Large intestine (tissue), 3 donors: Measurements from ENCODE around the gene NSD1. TPM values are rescaled to one million over a fixed set of nuclear protein-coding genes. Genes with fewer than 3 reads are reported as not detected.

ENCODE experiments used
- DNase-seq, 2 donors: peaks; one replicate each; pipeline versions ENCODE4 v3.0.0 to v3.0.0-alpha.2; 2013
- H3K27ac ChIP-seq: one replicate; pipeline ENCODE4 v1.5.1; 2013; ENCODE audit warnings: low read length
- H3K27me3 ChIP-seq: 2 replicates; pipeline ENCODE4 v1.6.1; 2013; ENCODE audit warnings: low read length; ENCODE audit not compliant: control insufficient read depth, insufficient read depth
- H3K36me3 ChIP-seq: 2 replicates; pipeline ENCODE4 v1.6.1; 2013; ENCODE audit warnings: low read length; ENCODE audit not compliant: control insufficient read depth, insufficient read depth
- H3K4me1 ChIP-seq: one replicate; pipeline ENCODE4 v1.6.1; 2013; ENCODE audit warnings: low read length; ENCODE audit not compliant: control insufficient read depth, insufficient read depth
- H3K4me3 ChIP-seq: one replicate; pipeline ENCODE4 v1.5.1; 2013; ENCODE audit warnings: low read length
- H3K9me3 ChIP-seq: one replicate; pipeline ENCODE4 v1.6.1; 2013; ENCODE audit warnings: mild to moderate bottlenecking, low read depth, low read length, moderate library complexity; ENCODE audit not compliant: control insufficient read depth
- WGBS: methylation state at CpG from one replicate; pipeline ENCODE4 v1.1.5; 2013; ENCODE audit warnings: low lambda C conversion rate; ENCODE audit not compliant: insufficient coverage; 5-methylcytosine and 5-hydroxymethylcytosine counted together
- polyA plus RNA-seq: library from polyadenylated mRNA; unstranded; fragments of 120-200 nt; gene quantifications from one replicate; pipeline ENCODE4 v1.2.1, GENCODE V29; 2013

The NSD1 gene
- polyA plus RNA-seq, 1 donor: 27.2 TPM

- no peak overlapping the region for H3K4me3 ChIP-seq
- no CpG with 5 or more reads among the region's 13 CpGs for WGBS
- peaks cover 5% of the 10 kb centered on the region for H3K9me3 ChIP-seq
- H3K27ac ChIP-seq: no peak overlapping the region
- H3K4me1 ChIP-seq: peaks cover 64% of the 10 kb centered on the region
- H3K36me3 ChIP-seq: peaks cover 65% of the 10 kb centered on the region
- no peak for DNase-seq
- H3K27me3 ChIP-seq: no peaks in the 10 kb centered on the region
Measured at GRCh38 chr5:177090813-177091212, 42.8 kb upstream of the NSD1 start.

GRCh38 chr5:177091232-177091631, 42.3 kb upstream of the NSD1 start:
- Histone ChIP-seq H3K27ac (no peak overlapping the region), H3K9me3 (peaks cover 5% of the 10 kb centered on the region), H3K4me1 (peaks cover 64% of the 10 kb centered on the region), H3K27me3 (no peaks in the 10 kb centered on the region), H3K36me3 (peaks cover 70% of the 10 kb centered on the region), H3K4me3 (no peak overlapping the region)
- WGBS: no CpG with 5 or more reads among the region's 3 CpGs
- no peak for DNase-seq

DNA sequence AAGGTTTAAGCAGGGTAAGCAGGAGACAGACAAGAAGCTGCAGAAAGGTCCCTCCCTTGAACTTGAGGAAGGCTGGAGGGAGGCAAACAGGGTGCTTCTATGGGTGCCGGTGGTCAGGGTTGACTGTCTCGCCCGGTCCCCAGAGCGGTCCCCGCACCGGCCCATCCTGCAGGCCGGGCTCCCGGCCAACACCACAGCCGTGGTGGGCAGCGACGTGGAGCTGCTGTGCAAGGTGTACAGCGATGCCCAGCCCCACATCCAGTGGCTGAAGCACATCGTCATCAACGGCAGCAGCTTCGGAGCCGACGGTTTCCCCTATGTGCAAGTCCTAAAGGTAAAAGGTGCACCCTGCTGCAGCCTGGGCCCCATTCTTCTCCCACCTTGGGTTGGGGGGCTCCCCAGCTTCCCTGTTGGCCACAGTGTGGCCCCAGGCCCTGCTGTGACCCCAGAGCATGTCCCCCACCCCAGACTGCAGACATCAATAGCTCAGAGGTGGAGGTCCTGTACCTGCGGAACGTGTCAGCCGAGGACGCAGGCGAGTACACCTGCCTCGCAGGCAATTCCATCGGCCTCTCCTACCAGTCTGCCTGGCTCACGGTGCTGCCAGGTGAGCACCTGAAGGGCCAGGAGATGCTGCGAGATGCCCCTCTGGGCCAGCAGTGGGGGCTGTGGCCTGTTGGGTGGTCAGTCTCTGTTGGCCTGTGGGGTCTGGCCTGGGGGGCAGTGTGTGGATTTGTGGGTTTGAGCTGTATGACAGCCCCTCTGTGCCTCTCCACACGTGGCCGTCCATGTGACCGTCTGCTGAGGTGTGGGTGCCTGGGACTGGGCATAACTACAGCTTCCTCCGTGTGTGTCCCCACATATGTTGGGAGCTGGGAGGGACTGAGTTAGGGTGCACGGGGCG, 41.1 kb upstream of the NSD1 start:
- no peaks in the 10 kb centered on the region for H3K27me3 ChIP-seq
- WGBS: no CpG with 5 or more reads among the region's 32 CpGs
- no peak overlapping the region for H3K27ac ChIP-seq
- peaks cover 71% of the 10 kb centered on the region for H3K4me1 ChIP-seq
- peaks cover 5% of the 10 kb centered on the region for H3K9me3 ChIP-seq
- H3K4me3 ChIP-seq: no peak overlapping the region
- no peak for DNase-seq
- H3K36me3 ChIP-seq: peaks cover 79% of the 10 kb centered on the region

- peaks cover 87% of the 10 kb centered on the region for H3K36me3 ChIP-seq
- no peaks in the 10 kb centered on the region for H3K27me3 ChIP-seq
- peaks cover 78% of the 10 kb centered on the region for H3K4me1 ChIP-seq
- no peak overlapping the region for H3K4me3 ChIP-seq
- H3K9me3 ChIP-seq: peaks cover 5% of the 10 kb centered on the region
- H3K27ac ChIP-seq: no peak overlapping the region
- no peak for DNase-seq
- WGBS: no CpG with 5 or more reads among the region's 40 CpGs
Measured at GRCh38 chr5:177093082-177093712, 40.4 kb upstream of the NSD1 start.

DNA sequence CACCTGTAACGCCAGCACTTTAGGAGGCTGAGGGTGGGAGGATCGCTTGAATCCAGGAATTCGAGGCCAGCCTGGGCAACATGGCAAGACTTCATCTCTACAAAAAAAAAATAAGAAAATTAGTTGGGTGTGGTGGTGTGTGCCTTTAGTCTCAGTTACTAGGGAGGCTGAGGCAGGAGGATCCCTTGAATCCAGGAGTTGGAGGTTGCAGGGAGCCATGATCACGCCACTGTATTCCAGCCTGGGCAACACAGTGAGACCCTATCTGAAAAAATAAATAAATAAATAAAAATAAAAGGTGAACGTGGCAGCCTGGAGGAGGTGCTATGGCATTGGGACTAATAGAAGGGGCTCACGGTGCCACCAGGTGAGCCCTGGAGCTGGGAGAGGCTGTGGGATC, 39.8 kb upstream of the NSD1 start:
- H3K9me3 ChIP-seq: peaks cover 5% of the 10 kb centered on the region
- H3K27me3 ChIP-seq: no peaks in the 10 kb centered on the region
- H3K36me3 ChIP-seq: peaks cover 87% of the 10 kb centered on the region
- H3K4me3 ChIP-seq: no peak overlapping the region
- 100% methylated on average over 1 of the region's 6 CpGs for WGBS
- peak overlapping the region; percentile 55 for H3K27ac ChIP-seq
- no peak for DNase-seq
- peaks cover 78% of the 10 kb centered on the region for H3K4me1 ChIP-seq

GRCh38 chr5:177094224-177095087, 39.1 kb upstream of the NSD1 start:
- Histone ChIP-seq H3K27ac (peak overlapping the region; percentile 55), H3K4me3 (no peak overlapping the region), H3K4me1 (peaks cover 78% of the 10 kb centered on the region), H3K9me3 (peaks cover 5% of the 10 kb centered on the region), H3K36me3 (peaks cover 85% of the 10 kb centered on the region), H3K27me3 (no peaks in the 10 kb centered on the region)
- WGBS: no CpG with 5 or more reads among the region's 12 CpGs
- DNase-seq: peak; percentile 77 to 81

- Histone ChIP-seq H3K27me3 (no peaks in the 10 kb centered on the region), H3K27ac (peak overlapping the region; percentile 38), H3K4me1 (peaks cover 76% of the 10 kb centered on the region), H3K9me3 (peaks cover 5% of the 10 kb centered on the region), H3K4me3 (no peak overlapping the region), H3K36me3 (peaks cover 78% of the 10 kb centered on the region)
- DNase-seq: no peak
- WGBS: no CpG with 5 or more reads among the region's 28 CpGs
Measured at GRCh38 chr5:177095088-177095669, 38.4 kb upstream of the NSD1 start.

DNA sequence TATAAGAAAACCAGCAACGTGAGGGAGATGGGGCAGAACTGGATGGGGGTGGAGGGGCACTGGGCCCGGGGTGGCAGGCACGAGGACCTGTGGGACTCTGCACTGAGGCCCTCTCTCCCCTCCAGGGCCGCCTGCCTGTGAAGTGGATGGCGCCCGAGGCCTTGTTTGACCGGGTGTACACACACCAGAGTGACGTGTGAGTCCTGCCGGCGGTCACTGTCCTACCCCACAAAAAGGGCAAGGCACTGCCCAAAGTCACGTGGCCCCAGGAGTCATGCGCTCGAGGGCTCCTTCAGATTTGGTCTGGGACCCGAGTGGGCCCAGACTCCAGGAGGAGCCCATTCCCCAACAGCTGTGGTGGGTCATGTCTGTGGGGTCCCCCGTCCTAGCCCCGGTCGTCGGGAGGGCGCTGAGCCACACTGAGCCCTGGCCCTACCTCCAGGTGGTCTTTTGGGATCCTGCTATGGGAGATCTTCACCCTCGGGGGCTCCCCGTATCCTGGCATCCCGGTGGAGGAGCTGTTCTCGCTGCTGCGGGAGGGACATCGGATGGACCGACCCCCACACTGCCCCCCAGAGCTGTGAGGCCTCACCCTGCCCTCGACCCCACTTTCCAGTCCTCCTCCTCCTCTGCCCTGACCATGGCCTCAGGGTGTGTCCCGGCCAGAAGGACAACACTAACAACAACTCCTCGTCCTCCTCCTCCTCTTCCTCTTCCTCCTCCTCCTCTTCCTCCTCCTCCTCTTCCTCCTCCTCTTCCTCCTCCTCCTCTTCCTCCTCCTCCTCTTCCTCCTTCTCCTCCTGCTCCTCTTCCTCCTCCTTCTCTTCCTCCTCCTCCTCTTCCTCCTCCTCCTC, 37.2 kb upstream of the NSD1 start:
- Histone ChIP-seq H3K4me1 (peaks cover 63% of the 10 kb centered on the region), H3K27ac (peak overlapping the region; percentile 38)
- WGBS: no CpG with 5 or more reads among the region's 29 CpGs

More for the DNA sequence above, 37.2 kb upstream of the NSD1 start:
- Histone ChIP-seq H3K9me3 (peaks cover 5% of the 10 kb centered on the region), H3K27me3 (no peaks in the 10 kb centered on the region), H3K36me3 (peaks cover 66% of the 10 kb centered on the region), H3K4me3 (no peak overlapping the region)
- DNase-seq: peak in 1 of 2 donors; percentile 64
